ENCODE measurements around the gene ERN2.

- TF ChIP-seq CTCF (IDR thresholded peaks at IDR 0.05; ENCODE audit: poor library complexity) (no peak), EZH2 (IDR thresholded peaks at IDR 0.05; ENCODE audit: borderline replicate concordance) (no peak), EZH2phosphoT487 (IDR thresholded peaks at IDR 0.05; ENCODE audit: low read depth, severe bottlenecking, unreplicated experiment) (no peak)
These were observed 45.1 kb upstream of the ERN2 start for GRCh38 chr16:23757937-23758619.

Data from hepatocyte (in vitro differentiated cells).